Tibial artery (tissue), 4 donors: ENCODE measurements around the gene RPL10A.
"Not testable (repeated sequence)": the region's sequence is repeated elsewhere in the genome, so short reads cannot be mapped to it uniquely, and the experiment has no call there.

Source experiments
- DNase-seq, 2 donors: peaks; one replicate each; pipeline ENCODE4 v3.0.0-alpha.2; 2019
- H3K27ac ChIP-seq, 2 donors: fragments of 200-600 bp; sonication (generic) in 1 of 2; 1 replicate in 1 of 2; 2 replicates in 1 of 2; pipeline ENCODE4 v1.5.1; 2018 to 2019; ENCODE audit warnings: mild to moderate bottlenecking in 1 of 2
- H3K27me3 ChIP-seq, 2 donors: fragments of 200-600 bp; sonication (generic) in 1 of 2; one replicate each; pipeline versions ENCODE4 v1.5.1 to v1.6.0; 2016 to 2019
- H3K36me3 ChIP-seq, 3 donors: fragments of 200-600 bp; sonication (generic) in 2 of 3; one replicate each; pipeline ENCODE4 v1.5.1; 2016 to 2019; ENCODE audit warnings: mild to moderate bottlenecking in 2 of 3
- H3K4me1 ChIP-seq, 4 donors: fragments of 200-600 bp; sonication (generic) in 2 of 4; 1 replicate in 3 of 4; 2 replicates in 1 of 4; pipeline ENCODE4 v1.5.1; 2016 to 2019
- H3K4me3 ChIP-seq, 2 donors: fragments of 200-600 bp; sonication (generic) in 1 of 2; 1 replicate in 1 of 2; 2 replicates in 1 of 2; pipeline ENCODE4 v1.5.1; 2018 to 2019; ENCODE audit warnings: mild to moderate bottlenecking in 2 of 2
- H3K9me3 ChIP-seq, 3 donors: fragments of 200-600 bp; sonication (generic) in 1 of 3; one replicate each; pipeline ENCODE4 v1.5.1; 2016 to 2019
- CTCF ChIP-seq, 2 experiments: fragments of 200-600 bp in 1 of 2; fragments of 450-650 bp in 1 of 2; IDR thresholded peaks; one replicate each; pipeline ENCODE4 v1.5.1; 2017 to 2019; ENCODE audit warnings: antibody characterized with exemption in 2 of 2, mild to moderate bottlenecking in 1 of 2, moderate library complexity in 1 of 2
- intact Hi-C: fragments of 100-400 bp; cut with DNase I; formaldehyde crosslinking; loops from one replicate; pipeline ENCODE4 v1.15.0; 2023; ENCODE audit warnings: low total_unique reads

RPL10A gene

GRCh38 chr6:35427435-35427834 is 40.8 kb upstream of the RPL10A start:
- Histone ChIP-seq H3K27me3 (no peaks in the 10 kb centered on the region), H3K27ac (no peak overlapping the region), H3K36me3 (peaks cover 24 to 62% (median 45%) of the 10 kb centered on the region in 3 donors), H3K9me3 (peaks cover 0 to 23% (median 15%) of the 10 kb centered on the region in 3 donors), H3K4me3 (no peak overlapping the region), H3K4me1 (no peaks in the 10 kb centered on the region)
- no peak for DNase-seq
- no peak for TF ChIP-seq CTCF (IDR thresholded peaks at IDR 0.05)
- intact Hi-C loops = no loop called here

- intact Hi-C loops = no loop called here
- H3K27me3 ChIP-seq = no peaks in the 10 kb centered on the region
- peaks cover 0 to 23% (median 15%) of the 10 kb centered on the region in 3 donors for H3K9me3 ChIP-seq
- no peak for TF ChIP-seq CTCF (IDR thresholded peaks at IDR 0.05)
- H3K4me3 ChIP-seq = no peak overlapping the region
- no peak overlapping the region for H3K27ac ChIP-seq
- DNase-seq = no peak
- H3K36me3 ChIP-seq = peaks cover 22 to 59% (median 44%) of the 10 kb centered on the region in 3 donors
- H3K4me1 ChIP-seq = no peaks in the 10 kb centered on the region
These were observed 40.3 kb upstream of the RPL10A start for GRCh38 chr6:35427851-35428321.

GRCh38 chr6:35428421-35429149 is 39.6 kb upstream of the RPL10A start:
- Histone ChIP-seq H3K9me3 (peaks cover 0 to 23% (median 15%) of the 10 kb centered on the region in 3 donors), H3K4me3 (no peak overlapping the region), H3K27ac (no peak overlapping the region), H3K36me3 (peaks cover 20 to 52% (median 44%) of the 10 kb centered on the region in 3 donors), H3K27me3 (no peaks in the 10 kb centered on the region), H3K4me1 (no peaks in the 10 kb centered on the region)
- no peak for DNase-seq
- no peak for TF ChIP-seq CTCF (IDR thresholded peaks at IDR 0.05)
- intact Hi-C loops = no loop called here

GRCh38 chr6:35429463-35429862 is 38.7 kb upstream of the RPL10A start:
- TF ChIP-seq CTCF (IDR thresholded peaks at IDR 0.05) = no peak
- Histone ChIP-seq H3K36me3 (peaks cover 11 to 44% (median 35%) of the 10 kb centered on the region in 3 donors), H3K4me1 (no peaks in the 10 kb centered on the region), H3K27me3 (no peaks in the 10 kb centered on the region), H3K27ac (no peak overlapping the region), H3K9me3 (peaks cover 0 to 23% (median 15%) of the 10 kb centered on the region in 3 donors), H3K4me3 (no peak overlapping the region)
- intact Hi-C loops = no loop called here
- no peak for DNase-seq

GRCh38 chr6:35432291-35432690 is 35.9 kb upstream of the RPL10A start:
- peaks cover 0 to 23% (median 15%) of the 10 kb centered on the region in 3 donors for H3K9me3 ChIP-seq
- no peaks in the 10 kb centered on the region for H3K4me1 ChIP-seq
- intact Hi-C loops = no loop called here
- no peak for TF ChIP-seq CTCF (IDR thresholded peaks at IDR 0.05)
- no peaks in the 10 kb centered on the region for H3K27me3 ChIP-seq
- H3K27ac ChIP-seq = no peak overlapping the region
- H3K4me3 ChIP-seq = no peak overlapping the region
- peaks cover 0 to 15% (median 10%) of the 10 kb centered on the region in 3 donors for H3K36me3 ChIP-seq
- DNase-seq = no peak

- DNase-seq, intact Hi-C loops, H3K27ac ChIP-seq, H3K27me3 ChIP-seq, H3K4me3 ChIP-seq, H3K4me1 ChIP-seq: not testable (repeated sequence)
- Histone ChIP-seq H3K9me3 (peaks cover 0 to 23% (median 15%) of the 10 kb centered on the region in 3 donors), H3K36me3 (peaks cover 0 to 11% (median 9%) of the 10 kb centered on the region in 3 donors)
These were observed 35.5 kb upstream of the RPL10A start for GRCh38 chr6:35432702-35433101.
